ENCODE results near the gene PLA2G7. TPM values are rescaled to one million over a fixed set of nuclear protein-coding genes. Genes with fewer than 3 reads are reported as not detected.
"Not testable (repeated sequence)": the region's sequence is repeated elsewhere in the genome, so short reads cannot be mapped to it uniquely, and the experiment has no call there.

PLA2G7 gene
- total RNA-seq, 1 experiment from 2014 or later: not detected

GRCh38 chr6:46777476-46778346 is 42.5 kb upstream of the PLA2G7 start:
- intact Hi-C loops (cut with micrococcal nuclease): no loop called here
- POLR2A ChIA-PET: interaction anchor here (1.1 kb wide), 1 partner anchor 25 kb away, joined by 3 read pairs; no protein-coding TSS in a partner anchor

GRCh38 chr6:46776070-46776712 is 41.0 kb upstream of the PLA2G7 start:
- intact Hi-C loops (cut with micrococcal nuclease): no loop called here
- peaks cover 8% of the 10 kb centered on the region for H3K4me1 Mint-ChIP-seq (ENCODE audit: insufficient read depth, unreplicated experiment)
- no peak for DNase-seq (ENCODE audit: unreplicated experiment)

More at GRCh38 chr6:46777476-46778346, 42.5 kb upstream of the PLA2G7 start:
- Mint-ChIP-seq H3K27ac (ENCODE audit: low read depth, unreplicated experiment) (no peak overlapping the region), H3K9me3 (ENCODE audit: unreplicated experiment) (no peaks in the 10 kb centered on the region), H3K27me3 (ENCODE audit: insufficient read depth, unreplicated experiment) (peaks cover 10% of the 10 kb centered on the region), H3K36me3 (ENCODE audit: insufficient read depth, unreplicated experiment) (no peaks in the 10 kb centered on the region), H3K4me1 (ENCODE audit: insufficient read depth, unreplicated experiment) (peaks cover 8% of the 10 kb centered on the region), H3K4me3 (ENCODE audit: unreplicated experiment) (no peak overlapping the region)
- CTCF ChIA-PET: interaction anchor here (0.9 to 1.1 kb wide), 4 partner anchors 12 to 357 kb away, joined by 3 to 5 read pairs (median 3); no protein-coding TSS in a partner anchor
- no peak for DNase-seq (ENCODE audit: unreplicated experiment)
- no TSS peak for BruUV-seq (replicated peaks)
- no peak for TF ChIP-seq CTCF (IDR thresholded peaks at IDR 0.05; ENCODE audit: unreplicated experiment)

GRCh38 chr6:46774736-46775135 is 39.6 kb upstream of the PLA2G7 start:
- intact Hi-C loops (cut with micrococcal nuclease); H3K4me3 Mint-ChIP-seq (ENCODE audit: unreplicated experiment); POLR2A ChIA-PET; DNase-seq (ENCODE audit: unreplicated experiment); H3K36me3 Mint-ChIP-seq (ENCODE audit: insufficient read depth, unreplicated experiment); H3K4me1 Mint-ChIP-seq (ENCODE audit: insufficient read depth, unreplicated experiment); H3K27me3 Mint-ChIP-seq (ENCODE audit: insufficient read depth, unreplicated experiment); H3K27ac Mint-ChIP-seq (ENCODE audit: low read depth, unreplicated experiment); H3K9me3 Mint-ChIP-seq (ENCODE audit: unreplicated experiment); BruUV-seq (replicated peaks): not testable (repeated sequence)
- CTCF ChIA-PET: interaction anchor here (1.0 kb wide), 1 partner anchor 356 kb away, joined by 5 read pairs; no protein-coding TSS in a partner anchor

More at GRCh38 chr6:46776070-46776712, 41.0 kb upstream of the PLA2G7 start:
- no peaks in the 10 kb centered on the region for H3K36me3 Mint-ChIP-seq (ENCODE audit: insufficient read depth, unreplicated experiment)
- POLR2A ChIA-PET: interaction anchor here (0.6 to 1.0 kb wide), 2 partner anchors 49 to 63 kb away, joined by 3 to 4 read pairs; no protein-coding TSS in a partner anchor
- no peak overlapping the region for H3K27ac Mint-ChIP-seq (ENCODE audit: low read depth, unreplicated experiment)
- CTCF ChIA-PET: interaction anchor here (0.5 to 0.6 kb wide), 2 partner anchors 20 to 698 kb away, joined by 3 to 4 read pairs; no protein-coding TSS in a partner anchor
- BruUV-seq (replicated peaks): no TSS peak
- H3K9me3 Mint-ChIP-seq (ENCODE audit: unreplicated experiment): no peaks in the 10 kb centered on the region
- no peak for TF ChIP-seq CTCF (IDR thresholded peaks at IDR 0.05; ENCODE audit: unreplicated experiment)
- no peak overlapping the region for H3K4me3 Mint-ChIP-seq (ENCODE audit: unreplicated experiment)
- peaks cover 10% of the 10 kb centered on the region for H3K27me3 Mint-ChIP-seq (ENCODE audit: insufficient read depth, unreplicated experiment)

GRCh38 chr6:46773201-46773855 is 38.2 kb upstream of the PLA2G7 start:
- no peak overlapping the region for H3K27ac Mint-ChIP-seq (ENCODE audit: low read depth, unreplicated experiment)
- no TSS peak for BruUV-seq (replicated peaks)
- POLR2A ChIA-PET: no interaction called here
- no peaks in the 10 kb centered on the region for H3K9me3 Mint-ChIP-seq (ENCODE audit: unreplicated experiment)
- H3K4me3 Mint-ChIP-seq (ENCODE audit: unreplicated experiment): no peak overlapping the region
- intact Hi-C loops (cut with micrococcal nuclease): no loop called here
- no peak for TF ChIP-seq CTCF (IDR thresholded peaks at IDR 0.05; ENCODE audit: unreplicated experiment)
- no peaks in the 10 kb centered on the region for H3K27me3 Mint-ChIP-seq (ENCODE audit: insufficient read depth, unreplicated experiment)
- CTCF ChIA-PET: no interaction called here
- no peak for DNase-seq (ENCODE audit: unreplicated experiment)
- H3K4me1 Mint-ChIP-seq (ENCODE audit: insufficient read depth, unreplicated experiment): peaks cover 8% of the 10 kb centered on the region
- H3K36me3 Mint-ChIP-seq (ENCODE audit: insufficient read depth, unreplicated experiment): no peaks in the 10 kb centered on the region
